NCI-H2227 treated with DMSO at 0.1 percent for 48 hours (cell line): Measurements from ENCODE around the gene POFUT1.
"Not testable (repeated sequence)": the region's sequence is repeated elsewhere in the genome, so short reads cannot be mapped to it uniquely, and the experiment has no call there.

ENCODE experiments used
- DNase-seq: peaks from one replicate; lab custom pipeline; 2025; lab: John Stamatoyannopoulos, UW

POFUT1 gene

GRCh38 chr20:32189691-32190615 lies 17.7 kb upstream of the POFUT1 start:
- DNase-seq: peak; percentile 55

- DNase-seq: no peak
Measured at GRCh38 chr20:32190616-32191415, 16.9 kb upstream of the POFUT1 start.

- no peak for DNase-seq
Measured at GRCh38 chr20:32191422-32191821, 16.3 kb upstream of the POFUT1 start.

GRCh38 chr20:32191873-32192272 lies 15.8 kb upstream of the POFUT1 start:
- DNase-seq: no peak

- no peak for DNase-seq
Measured at GRCh38 chr20:32192698-32193097, 15.0 kb upstream of the POFUT1 start.

GRCh38 chr20:32193336-32193735 lies 14.3 kb upstream of the POFUT1 start:
- DNase-seq: not testable (repeated sequence)

GRCh38 chr20:32193996-32194395 lies 13.7 kb upstream of the POFUT1 start:
- DNase-seq: no peak

GRCh38 chr20:32195581-32195980 lies 12.1 kb upstream of the POFUT1 start:
- DNase-seq: no peak

GRCh38 chr20:32196613-32197012 lies 11.1 kb upstream of the POFUT1 start:
- not testable (repeated sequence) for DNase-seq

- not testable (repeated sequence) for DNase-seq
Measured at GRCh38 chr20:32197136-32197535, 10.5 kb upstream of the POFUT1 start.

- no peak for DNase-seq
Measured at GRCh38 chr20:32199006-32199405, 8.7 kb upstream of the POFUT1 start.

GRCh38 chr20:32201296-32201976 lies 6.2 kb upstream of the POFUT1 start:
- no peak for DNase-seq

- DNase-seq: no peak
Measured at GRCh38 chr20:32201977-32202363, 5.7 kb upstream of the POFUT1 start.

- no peak for DNase-seq
Measured at GRCh38 chr20:32203356-32204204, 4.1 kb upstream of the POFUT1 start.

- no peak for DNase-seq
Measured at GRCh38 chr20:32204205-32205109, 3.2 kb upstream of the POFUT1 start.

- DNase-seq: no peak
Measured at GRCh38 chr20:32205110-32205842, 2.4 kb upstream of the POFUT1 start.

- DNase-seq: no peak
Measured at GRCh38 chr20:32205843-32206759, 1.6 kb upstream of the POFUT1 start.

GRCh38 chr20:32206760-32207625 lies 687 bp upstream of the POFUT1 start:
- no peak for DNase-seq
